ENCODE data around the gene LRMDA.
"Not testable (repeated sequence)": the region's sequence is repeated elsewhere in the genome, so short reads cannot be mapped to it uniquely, and the experiment has no call there.

LRMDA gene

DNA sequence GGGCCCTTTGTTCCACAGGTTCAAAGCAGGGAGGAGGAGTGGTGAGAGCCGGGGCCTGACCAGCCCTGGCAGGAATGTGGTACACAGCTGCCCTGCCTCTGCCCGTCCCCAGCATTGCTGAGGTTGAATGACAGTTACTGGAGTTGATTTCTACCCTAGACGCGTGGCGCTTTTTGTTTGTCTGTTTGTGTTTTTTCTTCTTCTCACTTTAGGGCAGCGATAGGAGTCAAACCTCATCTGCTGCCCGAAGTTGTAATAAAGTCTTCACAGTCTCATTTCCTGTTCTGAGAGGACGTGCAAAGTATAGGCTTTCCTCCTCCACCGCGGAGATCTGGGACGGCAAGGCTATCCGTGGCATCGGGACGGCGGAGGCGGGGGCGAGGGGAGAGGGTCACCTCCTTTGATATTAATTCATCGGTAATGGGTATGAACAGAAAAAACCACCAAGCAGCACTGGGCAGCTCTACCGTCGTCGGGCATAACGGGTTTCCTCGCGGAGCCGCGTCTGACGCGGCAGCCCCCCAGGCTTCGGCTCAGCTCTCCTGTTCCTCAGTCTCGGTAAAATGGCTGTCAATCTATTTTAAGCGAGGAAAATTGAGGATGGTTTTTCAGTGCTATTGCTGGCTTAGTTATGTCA, 160.8 kb downstream of the LRMDA start:
- peaks cover 13% of the 10 kb centered on the region for H3K36me3 Mint-ChIP-seq (ENCODE audit: low read depth)
- intact Hi-C loops (cut with micrococcal nuclease): no loop called here
- H3K27me3 Mint-ChIP-seq: no peaks in the 10 kb centered on the region
- peak overlapping the region; percentile 52 for H3K4me3 Mint-ChIP-seq
- peak overlapping the region; percentile 33 for H3K27ac Mint-ChIP-seq
- H3K9me3 Mint-ChIP-seq: no peaks in the 10 kb centered on the region
- peaks cover 20% of the 10 kb centered on the region for H3K4me1 Mint-ChIP-seq (ENCODE audit: low read depth)

DNA sequence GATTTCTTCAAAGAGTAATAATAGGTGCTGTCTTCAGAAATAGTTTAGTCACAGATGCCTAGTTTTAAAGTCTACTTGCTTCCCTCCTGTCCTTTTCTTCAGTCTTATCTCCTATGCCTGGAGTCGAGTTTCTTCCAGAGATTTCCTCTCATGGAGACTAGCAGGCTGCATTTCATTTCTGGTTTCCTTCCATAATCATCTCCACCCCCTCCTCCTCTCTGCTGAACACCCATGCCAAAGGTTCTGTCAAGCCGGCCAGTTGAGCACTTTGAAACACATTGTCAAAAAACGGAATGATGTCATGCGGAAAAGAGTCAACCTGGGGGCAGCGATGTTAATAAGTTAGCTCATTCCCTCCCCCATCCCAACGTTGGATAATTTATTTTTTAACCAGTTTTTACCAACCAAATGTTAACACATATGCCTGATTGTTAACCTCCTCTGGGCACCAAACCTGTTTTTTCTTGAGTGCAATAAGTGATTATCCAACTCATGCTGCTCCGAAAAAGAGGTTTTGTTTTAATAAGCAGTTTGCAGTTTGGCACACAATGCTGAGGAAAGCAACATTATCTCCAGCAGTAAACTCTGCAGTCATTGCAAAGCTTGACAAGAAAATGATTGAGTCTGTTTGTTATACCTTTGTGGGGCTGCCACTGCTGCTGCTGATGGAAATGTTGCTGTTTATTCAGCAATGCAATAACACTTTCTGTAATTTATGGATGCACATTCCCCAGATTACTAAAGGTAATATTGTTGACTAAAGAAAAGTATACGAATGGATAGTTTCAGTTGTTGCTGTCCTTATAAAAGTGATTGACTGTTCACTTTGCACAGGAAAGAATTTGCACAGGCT, 161.6 kb downstream of the LRMDA start:
- Mint-ChIP-seq H3K36me3 (ENCODE audit: low read depth) (peaks cover 13% of the 10 kb centered on the region), H3K4me1 (ENCODE audit: low read depth) (peaks cover 14% of the 10 kb centered on the region)
- intact Hi-C loops (cut with micrococcal nuclease): no loop called here

GRCh38 chr10:75593692-75594556, 162.5 kb downstream of the LRMDA start:
- Mint-ChIP-seq H3K4me3 (no peak overlapping the region), H3K27me3 (no peaks in the 10 kb centered on the region), H3K27ac (no peak overlapping the region), H3K4me1 (ENCODE audit: low read depth) (peaks cover 10% of the 10 kb centered on the region), H3K9me3 (no peaks in the 10 kb centered on the region), H3K36me3 (ENCODE audit: low read depth) (peaks cover 13% of the 10 kb centered on the region)
- intact Hi-C loops (cut with micrococcal nuclease): no loop called here

More for the DNA sequence above, 161.6 kb downstream of the LRMDA start:
- Mint-ChIP-seq H3K9me3 (no peaks in the 10 kb centered on the region), H3K4me3 (no peak overlapping the region), H3K27me3 (no peaks in the 10 kb centered on the region), H3K27ac (peak overlapping the region; percentile 33)

- peaks cover 11% of the 10 kb centered on the region for H3K4me1 Mint-ChIP-seq (ENCODE audit: low read depth)
- H3K27me3 Mint-ChIP-seq: no peaks in the 10 kb centered on the region
- peaks cover 13% of the 10 kb centered on the region for H3K36me3 Mint-ChIP-seq (ENCODE audit: low read depth)
- no peak overlapping the region for H3K27ac Mint-ChIP-seq
- H3K4me3 Mint-ChIP-seq: no peak overlapping the region
- intact Hi-C loops (cut with micrococcal nuclease): no loop called here
- no peaks in the 10 kb centered on the region for H3K9me3 Mint-ChIP-seq
These were observed 165.7 kb downstream of the LRMDA start for GRCh38 chr10:75596930-75597620.

DNA sequence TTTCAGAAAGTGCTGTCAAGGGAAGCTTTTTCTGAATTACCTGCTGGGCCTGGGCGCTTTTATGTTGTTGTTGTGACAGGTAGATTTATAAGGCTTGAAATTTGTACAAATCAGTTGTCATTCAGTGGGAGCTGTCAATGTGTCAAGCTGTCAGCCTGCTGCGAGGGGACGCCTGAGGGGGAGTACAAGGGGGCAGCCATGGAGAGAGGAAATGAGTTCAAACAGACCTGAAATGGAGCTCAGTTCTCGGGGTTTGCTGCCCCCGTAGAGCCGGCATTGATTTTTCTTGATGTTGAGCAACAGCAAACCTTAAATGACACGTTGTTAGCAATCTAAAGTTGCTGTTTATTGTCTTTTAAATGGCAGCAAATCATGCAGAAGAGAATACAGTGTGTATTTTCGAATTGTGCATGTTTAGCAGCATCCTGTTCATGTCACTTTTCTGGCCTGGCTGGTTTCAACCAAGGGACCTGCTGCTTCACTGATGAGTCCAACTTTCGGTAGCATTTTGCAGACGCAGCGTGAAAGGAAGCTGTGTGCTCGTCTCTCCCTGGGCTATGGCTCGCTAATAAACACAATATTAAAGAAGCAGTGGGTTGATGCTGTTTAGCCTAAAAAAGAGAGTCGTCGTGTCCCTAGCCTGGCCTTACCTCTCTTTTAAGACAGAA, 166.5 kb downstream of the LRMDA start:
- Mint-ChIP-seq H3K9me3 (no peaks in the 10 kb centered on the region), H3K4me3 (no peak overlapping the region), H3K27me3 (no peaks in the 10 kb centered on the region), H3K27ac (no peak overlapping the region), H3K4me1 (ENCODE audit: low read depth) (peaks cover 11% of the 10 kb centered on the region), H3K36me3 (ENCODE audit: low read depth) (peaks cover 5% of the 10 kb centered on the region)
- intact Hi-C loops (cut with micrococcal nuclease): no loop called here

DNA sequence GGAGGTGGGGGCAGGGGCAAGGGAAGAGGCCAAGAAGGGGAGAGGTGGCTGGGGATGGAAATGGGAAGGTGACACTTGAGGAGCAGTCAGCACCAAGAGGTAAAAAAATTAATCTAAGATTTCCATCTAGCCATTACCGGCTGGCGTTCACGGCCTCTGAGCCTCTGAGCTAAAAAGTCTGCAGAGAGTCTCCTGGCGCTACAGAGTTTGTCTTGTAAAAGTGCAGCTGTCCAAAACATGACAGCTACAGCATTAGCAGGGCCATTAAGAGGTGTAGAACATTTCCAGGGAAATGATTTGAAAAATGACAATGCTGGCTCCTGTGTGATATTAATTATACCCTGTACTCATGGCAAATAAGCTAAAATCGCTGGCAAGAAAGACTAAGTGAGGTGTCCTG, 167.6 kb downstream of the LRMDA start:
- H3K36me3 Mint-ChIP-seq (ENCODE audit: low read depth): peaks cover 5% of the 10 kb centered on the region
- H3K4me3 Mint-ChIP-seq: no peak overlapping the region
- no peak overlapping the region for H3K27ac Mint-ChIP-seq
- no peaks in the 10 kb centered on the region for H3K9me3 Mint-ChIP-seq
- peaks cover 11% of the 10 kb centered on the region for H3K4me1 Mint-ChIP-seq (ENCODE audit: low read depth)
- no peaks in the 10 kb centered on the region for H3K27me3 Mint-ChIP-seq
- intact Hi-C loops (cut with micrococcal nuclease): no loop called here

DNA sequence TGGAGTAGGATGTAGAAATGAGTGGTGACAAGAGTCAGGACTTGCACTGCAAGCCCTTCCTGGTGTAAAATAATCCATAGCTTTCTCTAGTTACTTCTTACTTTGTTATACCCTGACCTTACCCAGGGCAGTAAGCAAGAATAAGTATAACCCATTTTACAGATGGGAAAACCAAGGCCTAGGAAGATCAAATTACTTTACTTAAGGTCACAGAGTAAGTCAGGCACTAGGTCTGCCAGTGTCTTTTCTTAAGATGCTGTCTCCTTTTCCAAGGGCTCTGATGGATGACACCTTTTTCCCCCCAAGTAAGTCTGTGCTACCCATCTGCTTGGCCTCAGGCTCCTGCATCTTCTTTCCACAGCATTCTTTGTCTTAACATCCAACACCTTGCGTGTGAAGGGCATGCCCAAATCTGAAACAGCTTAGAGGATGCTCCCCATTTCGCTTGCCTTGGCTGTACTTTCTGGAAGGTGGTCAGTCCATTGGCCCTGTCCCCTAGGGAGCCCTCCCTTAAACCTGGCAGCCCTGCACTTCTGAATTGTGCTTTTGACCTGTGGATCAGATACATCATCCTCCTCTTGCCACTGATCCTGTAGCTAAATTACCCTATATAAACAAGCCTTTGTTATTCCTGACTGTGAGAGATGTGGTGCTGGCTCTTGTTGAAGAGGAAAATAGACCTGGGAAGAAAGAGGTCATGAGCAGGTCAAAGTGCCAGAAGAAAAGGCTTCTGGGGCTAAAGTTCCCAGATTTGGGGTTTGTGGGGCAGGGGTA, 168.6 kb downstream of the LRMDA start:
- intact Hi-C loops (cut with micrococcal nuclease): no loop called here
- Mint-ChIP-seq H3K4me3 (no peak overlapping the region), H3K27me3 (no peaks in the 10 kb centered on the region), H3K36me3 (ENCODE audit: low read depth) (peaks cover 5% of the 10 kb centered on the region), H3K4me1 (ENCODE audit: low read depth) (peaks cover 11% of the 10 kb centered on the region), H3K9me3 (no peaks in the 10 kb centered on the region), H3K27ac (no peak overlapping the region)

- Mint-ChIP-seq H3K4me3 (no peak overlapping the region), H3K36me3 (ENCODE audit: low read depth) (peaks cover 5% of the 10 kb centered on the region), H3K4me1 (ENCODE audit: low read depth) (peaks cover 11% of the 10 kb centered on the region), H3K27ac (no peak overlapping the region), H3K27me3 (no peaks in the 10 kb centered on the region), H3K9me3 (no peaks in the 10 kb centered on the region)
- intact Hi-C loops (cut with micrococcal nuclease): no loop called here
These were observed 169.4 kb downstream of the LRMDA start for GRCh38 chr10:75600833-75601232.

- H3K4me3 Mint-ChIP-seq: no peak overlapping the region
- no peaks in the 10 kb centered on the region for H3K9me3 Mint-ChIP-seq
- intact Hi-C loops (cut with micrococcal nuclease): no loop called here
- no peak overlapping the region for H3K27ac Mint-ChIP-seq
- peaks cover 5% of the 10 kb centered on the region for H3K36me3 Mint-ChIP-seq (ENCODE audit: low read depth)
- no peaks in the 10 kb centered on the region for H3K27me3 Mint-ChIP-seq
- peaks cover 6% of the 10 kb centered on the region for H3K4me1 Mint-ChIP-seq (ENCODE audit: low read depth)
These were observed 170.9 kb downstream of the LRMDA start for GRCh38 chr10:75602341-75602740.

DNA sequence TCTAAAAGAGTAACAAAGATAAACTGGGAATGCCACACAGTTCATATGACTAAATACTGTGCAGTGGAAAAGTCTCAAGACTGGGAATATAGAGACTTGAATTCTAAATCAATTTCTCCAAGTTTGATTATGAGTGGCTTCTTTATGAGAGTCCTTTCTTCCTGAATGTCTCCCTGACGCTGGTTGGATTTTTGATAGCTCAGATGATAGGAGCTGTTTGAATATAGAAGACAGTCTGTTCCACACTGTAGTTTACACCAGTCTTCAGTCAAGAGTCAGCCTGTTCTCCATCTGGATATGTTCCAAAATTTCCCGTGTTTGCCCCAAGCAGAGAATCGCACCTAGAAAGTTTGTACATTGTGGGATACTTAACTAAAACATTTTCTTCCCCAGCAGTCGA, 173.7 kb downstream of the LRMDA start:
- Mint-ChIP-seq H3K4me1 (ENCODE audit: low read depth) (peaks cover 16% of the 10 kb centered on the region), H3K27ac (no peak overlapping the region), H3K9me3 (no peaks in the 10 kb centered on the region), H3K36me3 (ENCODE audit: low read depth) (no peaks in the 10 kb centered on the region), H3K27me3 (no peaks in the 10 kb centered on the region), H3K4me3 (no peak overlapping the region)
- intact Hi-C loops (cut with micrococcal nuclease): no loop called here

DNA sequence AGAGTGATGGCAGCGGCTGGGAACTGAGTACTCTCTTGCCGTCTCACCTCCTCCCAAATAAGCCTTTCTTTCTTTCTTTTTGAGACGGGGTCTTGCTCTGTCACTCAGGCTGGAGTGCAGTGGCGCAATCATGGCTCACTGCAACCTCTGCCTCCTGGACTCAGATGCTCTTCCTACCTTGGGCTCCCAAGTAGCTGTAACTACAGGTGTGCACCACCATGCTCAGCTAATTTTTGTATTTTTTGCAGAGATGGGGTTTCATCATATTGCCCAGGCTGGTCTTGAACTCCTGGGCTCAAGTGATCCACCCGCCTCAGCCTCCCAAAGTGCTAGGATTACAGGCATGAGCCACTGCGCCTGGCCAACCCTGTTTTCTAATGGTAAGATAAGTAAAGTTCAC, 174.4 kb downstream of the LRMDA start:
- H3K4me3 Mint-ChIP-seq; intact Hi-C loops (cut with micrococcal nuclease); H3K27me3 Mint-ChIP-seq; H3K9me3 Mint-ChIP-seq; H3K36me3 Mint-ChIP-seq (ENCODE audit: low read depth); H3K27ac Mint-ChIP-seq: not testable (repeated sequence)
- peaks cover 20% of the 10 kb centered on the region for H3K4me1 Mint-ChIP-seq (ENCODE audit: low read depth)

DNA sequence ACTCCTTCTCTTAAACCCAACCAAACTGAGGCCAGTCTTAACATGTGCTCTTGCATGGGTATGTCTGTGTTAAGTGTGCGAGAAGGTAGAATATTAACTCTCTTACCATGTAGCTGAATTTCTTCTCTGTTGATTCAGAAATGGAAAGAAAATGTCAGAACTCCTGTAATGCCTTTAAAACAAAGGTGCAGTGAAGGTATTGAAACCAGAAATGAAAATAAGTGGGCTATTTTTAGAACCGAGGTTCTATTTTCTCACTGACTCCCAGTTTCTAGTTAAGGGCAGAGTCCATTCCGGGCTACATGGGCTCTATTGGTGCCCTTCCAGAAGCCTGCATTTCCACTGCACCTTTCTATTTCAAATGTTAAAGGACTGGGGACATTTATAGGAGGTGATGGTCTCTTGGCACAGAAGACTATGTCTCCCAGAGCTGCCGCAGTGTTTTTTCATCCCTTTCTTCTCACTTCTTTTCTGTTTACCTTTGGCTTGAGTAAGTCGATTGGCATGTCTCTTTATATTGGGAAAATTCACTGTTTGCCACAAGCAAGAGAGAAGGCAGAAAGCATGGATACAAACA, 174.9 kb downstream of the LRMDA start:
- intact Hi-C loops (cut with micrococcal nuclease): no loop called here
- Mint-ChIP-seq H3K4me3 (no peak overlapping the region), H3K27ac (no peak overlapping the region), H3K36me3 (ENCODE audit: low read depth) (no peaks in the 10 kb centered on the region), H3K4me1 (ENCODE audit: low read depth) (peaks cover 25% of the 10 kb centered on the region), H3K27me3 (no peaks in the 10 kb centered on the region), H3K9me3 (no peaks in the 10 kb centered on the region)

Measured in dendritic cell treated with granulocyte-macrophage colony-stimulating factor and Interleukin-4, amounts not matched to agents 40 ng/mL and 50 ng/mL, for 4 days (primary cell).